B cell (primary cell): ENCODE data around the gene TIAM2. TPM values are rescaled to one million over a fixed set of nuclear protein-coding genes. Genes with fewer than 3 reads are reported as not detected.

Source experiments
- ATAC-seq: fragments of 200-7000 bp; cut with Tn5 transposase; one replicate; pipeline ENCODE4 v1.10.0; 2021; ENCODE audit warnings: low read depth, mild to moderate bottlenecking, moderate number of reproducible peaks, moderate library complexity
- CTCF ChIA-PET: fragments of 350-600 bp; sonication (Branson Sonifier 250); formaldehyde crosslinking; loops from one replicate; lab custom pipeline; 2021; ENCODE audit warnings: antibody characterized with exemption, inconsistent platforms; lab: Charles Lee
- POLR2A ChIA-PET: fragments of 350-600 bp; sonication (Branson Sonifier 250); formaldehyde crosslinking; loops from one replicate; lab custom pipeline; 2021; ENCODE audit warnings: antibody characterized with exemption; lab: Charles Lee
- DNase-seq: peaks from one replicate; pipeline ENCODE4 v3.0.0; 2013
- H2AFZ ChIP-seq: 2 replicates; pipeline ENCODE4 v1.6.1; 2012; ENCODE audit warnings: mild to moderate bottlenecking, low read depth, low read length; ENCODE audit not compliant: insufficient read depth, poor library complexity, severe bottlenecking
- H3K27ac ChIP-seq, 2 donors: 1 replicate in 1 of 2; 2 replicates in 1 of 2; pipeline ENCODE4 v1.5.1; 2012 to 2013; ENCODE audit warnings: low read length in 2 of 2, mild to moderate bottlenecking in 2 of 2, moderate library complexity in 1 of 2
- H3K27me3 ChIP-seq, 4 experiments: fragments of 200-600 bp in 1 of 4; sonication (generic) in 1 of 4; replicated peaks in 1 of 4; 1 replicate in 2 of 4; 2 replicates in 2 of 4; pipeline versions ENCODE4 v1.6.1 to v1.7.0; 2013 to 2016; ENCODE audit warnings: low read length in 3 of 4, mild to moderate bottlenecking in 2 of 4, mixed read lengths in 1 of 4, moderate library complexity in 1 of 4; ENCODE audit not compliant: insufficient read depth in 4 of 4, control insufficient read depth in 3 of 4; ENCODE audit errors: control extremely low read depth in 1 of 4
- H3K36me3 ChIP-seq, 2 experiments: replicated peaks in 1 of 2; 1 replicate in 1 of 2; 2 replicates in 1 of 2; pipeline versions ENCODE4 v1.6.1 to v1.7.1; 2013; ENCODE audit warnings: low read length in 1 of 2; ENCODE audit not compliant: insufficient read depth in 2 of 2, control insufficient read depth in 1 of 2; ENCODE audit errors: control extremely low read depth in 1 of 2, extremely low read depth in 1 of 2
- H3K4me1 ChIP-seq, 2 donors: fragments of 200-600 bp in 1 of 2; sonication (generic) in 1 of 2; 1 replicate in 1 of 2; 2 replicates in 1 of 2; pipeline versions ENCODE4 v1.5.1 to v1.6.1; 2013 to 2017; ENCODE audit warnings: low read length in 2 of 2; ENCODE audit not compliant: control insufficient read depth in 2 of 2, insufficient read depth in 2 of 2
- H3K4me2 ChIP-seq: replicated peaks from 2 replicates; pipeline ENCODE3; 2012; ENCODE audit warnings: mild to moderate bottlenecking, low read depth, low read length; ENCODE audit not compliant: poor library complexity, severe bottlenecking
- H3K4me3 ChIP-seq, 5 experiments: fragments of 200-600 bp in 1 of 5; sonication (generic) in 1 of 5; 1 replicate in 3 of 5; 2 replicates in 2 of 5; pipeline versions ENCODE4 v1.5.1 to v1.7.0; 2011 to 2016; ENCODE audit warnings: low read length in 4 of 5, mild to moderate bottlenecking in 4 of 5, low read depth in 2 of 5, control low read depth in 1 of 5, moderate library complexity in 1 of 5; ENCODE audit not compliant: insufficient read depth in 1 of 5; ENCODE audit errors: control extremely low read depth in 1 of 5, extremely low read depth in 1 of 5
- H3K79me2 ChIP-seq: fragments of 200-600 bp; sonication (generic); one replicate; pipeline ENCODE4 v1.6.0; 2016; ENCODE audit warnings: low read length; ENCODE audit not compliant: control insufficient read depth, insufficient read depth
- H3K9ac ChIP-seq: fragments of 200-600 bp; sonication (generic); 2 replicates; pipeline ENCODE4 v1.6.1; 2017; ENCODE audit warnings: mild to moderate bottlenecking, low read length, moderate library complexity
- H3K9me3 ChIP-seq, 3 donors: one replicate each; pipeline versions ENCODE4 v1.6.1 to v1.7.1; 2013; ENCODE audit warnings: low read length in 2 of 3; ENCODE audit not compliant: control insufficient read depth in 2 of 3, insufficient read depth in 1 of 3; ENCODE audit errors: control extremely low read depth in 1 of 3
- H4K20me1 ChIP-seq: 2 replicates; pipeline ENCODE4 v1.6.0; 2012; ENCODE audit warnings: mild to moderate bottlenecking, low read length; ENCODE audit not compliant: insufficient read depth, control insufficient read depth, poor library complexity, severe bottlenecking
- H3K27ac Mint-ChIP-seq: one replicate; pipeline ENCODE4 v1.8.0; 2021; ENCODE audit warnings: mixed read lengths
- H3K27me3 Mint-ChIP-seq: one replicate; pipeline ENCODE4 v1.8.0; 2021; ENCODE audit warnings: mixed read lengths
- H3K4me1 Mint-ChIP-seq: one replicate; pipeline ENCODE4 v1.8.0; 2021; ENCODE audit warnings: mixed read lengths
- H3K4me3 Mint-ChIP-seq: one replicate; pipeline ENCODE4 v1.8.0; 2021; ENCODE audit warnings: mixed read lengths
- H3K9me3 Mint-ChIP-seq: one replicate; pipeline ENCODE4 v1.8.0; 2022; ENCODE audit warnings: mixed read lengths; ENCODE audit not compliant: insufficient read depth
- EZH2 ChIP-seq: IDR thresholded peaks from 2 replicates; pipeline ENCODE4 v1.6.1; 2012; ENCODE audit warnings: borderline replicate concordance, low read depth, mild to moderate bottlenecking, moderate library complexity, low read length; ENCODE audit not compliant: insufficient read depth, poor library complexity, severe bottlenecking
- WGBS: methylation state at CpG from one replicate; pipeline ENCODE4 v1.1.5; 2013; ENCODE audit warnings: missing lambda C conversion rate; ENCODE audit not compliant: insufficient coverage; 5-methylcytosine and 5-hydroxymethylcytosine counted together
- intact Hi-C: fragments of 100-400 bp; cut with micrococcal nuclease; formaldehyde crosslinking; loops from one replicate; pipeline ENCODE4 v1.10.0; 2022
- polyA plus RNA-seq: library from polyadenylated mRNA; depleted of rRNA; stranded (reverse); fragments of >200 nt; gene quantifications from 2 replicates; pipeline ENCODE4 v1.2.3, GENCODE V29; 2012
- total RNA-seq, 2 donors: library from RNA; stranded (reverse); fragments of 120-200 nt in 1 of 2; gene quantifications; 1 replicate in 1 of 2; 2 replicates in 1 of 2; pipeline versions ENCODE4 v1.2.3 to v1.2.4, GENCODE V29; 2013 to 2022
- TF ChIP-seq, protein P1 (sequence below): fragments of 200-600 bp; IDR thresholded peaks from one replicate; pipeline ENCODE4 v1.8.0; 2022; ENCODE audit warnings: antibody characterized with exemption, mild to moderate bottlenecking

The TIAM2 gene
- total and polyA plus RNA-seq, 2 donors (not counting 1 experiment from before 2014, with no cell fraction given): 13.1 to 18.8 TPM

- ATAC-seq: no peak
- ChIA-PET POLR2A (no interaction called here), CTCF (interaction anchor here (1.3 kb wide), 1 partner anchor 16 kb away, joined by 4 read pairs; no protein-coding TSS in a partner anchor)
- Mint-ChIP-seq H3K9me3 (no peaks in the 10 kb centered on the region), H3K27ac (no peak overlapping the region), H3K4me3 (no peak overlapping the region), H3K4me1 (no peaks in the 10 kb centered on the region), H3K27me3 (no peaks in the 10 kb centered on the region)
- Histone ChIP-seq H3K9me3 (no peaks in the 10 kb centered on the region), H3K9ac (no peak overlapping the region), H3K79me2 (no peaks in the 10 kb centered on the region), H3K27me3 (no peaks in the 10 kb centered on the region), H3K4me1 (no peaks in the 10 kb centered on the region), H3K4me3 (no peak overlapping the region), H4K20me1 (no peaks in the 10 kb centered on the region), H3K4me2 (no peak overlapping the region), H3K27ac (no peak overlapping the region), H3K36me3 (peaks cover 0 to 39% of the 10 kb centered on the region in 2 experiments), H2AFZ (no peak overlapping the region)
- no peak for TF ChIP-seq EZH2
- DNase-seq: no peak
- intact Hi-C loops: no loop called here
- 84% methylated on average over 2 of the region's 3 CpGs for WGBS
Measured at GRCh38 chr6:155273431-155273830, 278.3 kb downstream of the TIAM2 start.

- H3K4me3 Mint-ChIP-seq: no peak overlapping the region
- Histone ChIP-seq H3K9ac (no peak overlapping the region), H3K36me3 (peaks cover 0 to 40% of the 10 kb centered on the region in 2 experiments), H3K79me2 (no peaks in the 10 kb centered on the region), H3K27me3 (no peaks in the 10 kb centered on the region), H3K9me3 (no peaks in the 10 kb centered on the region), H2AFZ (no peak overlapping the region), H3K4me2 (no peak overlapping the region), H4K20me1 (no peaks in the 10 kb centered on the region), H3K4me1 (no peaks in the 10 kb centered on the region), H3K27ac (no peak overlapping the region), H3K4me3 (no peak overlapping the region)
- ChIA-PET CTCF (no interaction called here), POLR2A (no interaction called here)
- TF ChIP-seq, protein P1, sequence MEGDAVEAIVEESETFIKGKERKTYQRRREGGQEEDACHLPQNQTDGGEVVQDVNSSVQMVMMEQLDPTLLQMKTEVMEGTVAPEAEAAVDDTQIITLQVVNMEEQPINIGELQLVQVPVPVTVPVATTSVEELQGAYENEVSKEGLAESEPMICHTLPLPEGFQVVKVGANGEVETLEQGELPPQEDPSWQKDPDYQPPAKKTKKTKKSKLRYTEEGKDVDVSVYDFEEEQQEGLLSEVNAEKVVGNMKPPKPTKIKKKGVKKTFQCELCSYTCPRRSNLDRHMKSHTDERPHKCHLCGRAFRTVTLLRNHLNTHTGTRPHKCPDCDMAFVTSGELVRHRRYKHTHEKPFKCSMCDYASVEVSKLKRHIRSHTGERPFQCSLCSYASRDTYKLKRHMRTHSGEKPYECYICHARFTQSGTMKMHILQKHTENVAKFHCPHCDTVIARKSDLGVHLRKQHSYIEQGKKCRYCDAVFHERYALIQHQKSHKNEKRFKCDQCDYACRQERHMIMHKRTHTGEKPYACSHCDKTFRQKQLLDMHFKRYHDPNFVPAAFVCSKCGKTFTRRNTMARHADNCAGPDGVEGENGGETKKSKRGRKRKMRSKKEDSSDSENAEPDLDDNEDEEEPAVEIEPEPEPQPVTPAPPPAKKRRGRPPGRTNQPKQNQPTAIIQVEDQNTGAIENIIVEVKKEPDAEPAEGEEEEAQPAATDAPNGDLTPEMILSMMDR: no peak
- TF ChIP-seq EZH2: no peak
- no peaks in the 10 kb centered on the region for H3K4me1 Mint-ChIP-seq
- ATAC-seq: no peak
- intact Hi-C loops: no loop called here
- no CpG with 5 or more reads among the region's 2 CpGs for WGBS
- no peak for DNase-seq
- no peak overlapping the region for H3K27ac Mint-ChIP-seq
- no peaks in the 10 kb centered on the region for H3K27me3 Mint-ChIP-seq
- H3K9me3 Mint-ChIP-seq: no peaks in the 10 kb centered on the region
Measured at GRCh38 chr6:155274106-155274505, 279.0 kb downstream of the TIAM2 start.
